Activated naive CD4-positive, alpha-beta T cell treated with anti-CD3 and anti-CD28 coated beads, Interleukin-2, amount 50 U/mL, for 72 hours (primary cell): ENCODE results near the gene PTPRG. TPM values are rescaled to one million over a fixed set of nuclear protein-coding genes. Genes with fewer than 3 reads are reported as not detected.

ENCODE experiments used
- ATAC-seq, 2 donors: fragments of 150-1000 bp; cut with Tn5 transposase; 2 replicates each; pipeline ENCODE4 v1.10.0; 2021; ENCODE audit warnings: mild to moderate bottlenecking in 2 of 2, moderate library complexity in 2 of 2
- DNase-seq, 2 donors: peaks; one replicate each; pipeline ENCODE4 v3.0.0; 2021 to 2022; ENCODE audit warnings: low spot score in 2 of 2
- H3K27ac Mint-ChIP-seq, 2 donors: one replicate each; pipeline ENCODE4 v1.8.0; 2022; ENCODE audit warnings: mild to moderate bottlenecking in 2 of 2, mixed read lengths in 2 of 2
- H3K36me3 Mint-ChIP-seq, 2 donors: one replicate each; pipeline ENCODE4 v1.8.0; 2022; ENCODE audit warnings: mixed read lengths in 2 of 2
- H3K9me3 Mint-ChIP-seq, 2 donors: one replicate each; pipeline ENCODE4 v1.8.0; 2022; ENCODE audit warnings: mixed read lengths in 2 of 2
- total RNA-seq, 2 donors: library from RNA; stranded (reverse); gene quantifications; one replicate each; pipeline ENCODE4 v1.2.3, GENCODE V29; 2022

The PTPRG gene
- total RNA-seq, 2 donors from 2014 or later: 0.11 to 0.45 TPM

DNA sequence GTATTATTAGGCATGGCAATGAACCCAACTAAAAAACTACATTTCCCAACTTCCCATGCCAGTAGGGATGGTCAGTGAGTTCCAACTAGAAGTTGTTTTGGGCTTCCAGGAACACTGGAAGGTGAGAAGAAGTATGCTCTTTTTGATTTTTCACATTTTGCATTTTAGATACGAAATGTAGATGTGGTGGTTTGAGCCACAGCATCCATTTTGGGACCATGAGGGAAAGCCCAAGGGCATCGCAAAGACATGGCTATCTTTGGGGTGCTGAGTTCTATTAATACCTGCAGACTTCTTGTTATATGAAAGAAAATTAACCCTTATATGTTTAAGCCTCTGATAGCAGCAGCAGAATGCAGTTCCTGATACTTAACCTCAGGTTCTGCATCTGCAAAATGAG lies 62.9 kb downstream of the PTPRG start:
- Mint-ChIP-seq H3K9me3 (peaks cover 0 to 3% of the 10 kb centered on the region in 2 donors), H3K36me3 (no peaks in the 10 kb centered on the region), H3K27ac (no peak overlapping the region)
- DNase-seq (no peak), ATAC-seq (no peak)

DNA sequence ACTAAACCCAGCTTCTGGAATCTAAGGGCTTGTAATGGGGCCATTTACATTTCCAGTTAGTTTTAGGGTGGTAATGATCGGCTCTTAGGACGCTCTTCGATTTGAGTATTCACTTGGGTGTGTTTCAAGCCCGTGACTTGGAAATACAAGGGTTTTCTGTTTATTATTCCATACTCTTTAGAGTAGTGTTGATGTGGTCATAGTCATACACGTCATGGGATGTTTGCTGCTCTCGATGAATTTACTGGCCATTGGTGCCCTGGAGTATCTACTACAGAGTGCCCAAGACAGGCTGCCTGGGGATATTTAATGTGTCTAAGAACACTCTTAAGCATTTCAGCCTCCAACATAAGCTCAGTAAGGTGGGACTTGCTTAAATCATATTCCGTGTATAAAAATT lies 64.1 kb downstream of the PTPRG start:
- no peak for ATAC-seq
- Mint-ChIP-seq H3K27ac (no peak overlapping the region), H3K9me3 (peaks cover 0 to 3% of the 10 kb centered on the region in 2 donors), H3K36me3 (no peaks in the 10 kb centered on the region)
- no peak for DNase-seq

DNA sequence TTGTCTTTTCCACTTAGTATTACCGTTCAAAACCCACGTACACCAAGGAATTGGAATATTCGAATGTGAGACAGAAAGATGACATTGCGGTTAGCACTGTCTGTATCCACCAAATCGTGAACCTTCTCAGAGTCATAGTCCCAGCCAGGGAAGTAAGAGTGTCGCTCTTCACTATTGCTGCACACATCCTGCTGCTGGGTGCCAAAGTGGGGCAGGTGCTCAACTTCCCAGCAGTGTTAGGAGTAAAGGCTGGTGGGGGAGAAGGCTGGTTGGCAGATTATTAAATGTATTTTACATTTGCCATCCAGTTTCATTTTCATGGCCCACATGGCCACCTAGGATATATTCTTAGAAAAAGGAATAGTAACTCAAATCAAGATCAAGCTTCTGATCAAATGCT lies 65.1 kb downstream of the PTPRG start:
- ATAC-seq (no peak), DNase-seq (no peak)
- H3K9me3 Mint-ChIP-seq: peaks cover 0 to 3% of the 10 kb centered on the region in 2 donors
- no peak overlapping the region for H3K27ac Mint-ChIP-seq
- no peaks in the 10 kb centered on the region for H3K36me3 Mint-ChIP-seq

DNA sequence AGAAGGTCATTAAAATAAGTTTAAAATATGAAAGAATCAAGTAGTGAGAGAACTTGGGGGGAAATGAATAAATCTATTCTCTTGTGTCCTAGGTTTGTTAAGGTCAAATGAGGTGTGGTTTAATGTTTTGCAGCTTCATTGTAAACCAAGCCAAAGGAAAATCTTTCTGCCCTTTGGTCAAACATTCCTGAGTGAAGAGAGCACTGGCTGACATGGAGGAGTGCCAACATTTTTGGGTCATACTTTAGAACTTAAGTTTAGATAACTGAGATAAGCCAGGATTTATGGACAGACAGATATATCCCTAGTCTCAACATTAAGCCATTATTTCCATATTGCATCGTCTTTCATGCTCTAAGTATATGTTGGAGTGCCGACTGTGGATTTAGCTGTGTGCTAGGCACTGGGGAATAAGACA lies 66.4 kb downstream of the PTPRG start:
- no peak overlapping the region for H3K27ac Mint-ChIP-seq
- no peak for ATAC-seq

DNA sequence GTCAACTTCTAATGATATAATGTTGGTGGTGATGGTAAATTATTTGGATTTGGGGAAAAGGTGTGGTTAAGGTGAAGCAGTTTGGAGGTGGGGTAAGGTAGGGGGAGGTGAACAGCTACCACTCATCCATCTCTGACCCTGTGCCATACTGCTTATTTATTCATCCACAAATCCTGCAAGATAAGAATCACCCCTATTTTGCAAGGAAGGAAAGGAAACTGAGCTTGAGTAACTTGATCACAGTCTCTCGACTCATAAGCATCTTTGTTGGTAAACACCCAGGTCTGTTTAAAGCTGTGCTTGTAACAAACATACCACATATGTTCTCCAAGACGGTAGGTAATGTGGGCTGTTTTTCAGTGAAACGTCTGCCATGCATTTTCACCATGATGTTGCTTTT lies 67.3 kb downstream of the PTPRG start:
- H3K36me3 Mint-ChIP-seq: no peaks in the 10 kb centered on the region
- DNase-seq (no peak), ATAC-seq (no peak)
- H3K27ac Mint-ChIP-seq: no peak overlapping the region
- peaks cover 3% of the 10 kb centered on the region in 2 donors for H3K9me3 Mint-ChIP-seq

More for the DNA sequence above, 66.4 kb downstream of the PTPRG start:
- DNase-seq: no peak
- Mint-ChIP-seq H3K36me3 (no peaks in the 10 kb centered on the region), H3K9me3 (peaks cover 0 to 3% of the 10 kb centered on the region in 2 donors)

DNA sequence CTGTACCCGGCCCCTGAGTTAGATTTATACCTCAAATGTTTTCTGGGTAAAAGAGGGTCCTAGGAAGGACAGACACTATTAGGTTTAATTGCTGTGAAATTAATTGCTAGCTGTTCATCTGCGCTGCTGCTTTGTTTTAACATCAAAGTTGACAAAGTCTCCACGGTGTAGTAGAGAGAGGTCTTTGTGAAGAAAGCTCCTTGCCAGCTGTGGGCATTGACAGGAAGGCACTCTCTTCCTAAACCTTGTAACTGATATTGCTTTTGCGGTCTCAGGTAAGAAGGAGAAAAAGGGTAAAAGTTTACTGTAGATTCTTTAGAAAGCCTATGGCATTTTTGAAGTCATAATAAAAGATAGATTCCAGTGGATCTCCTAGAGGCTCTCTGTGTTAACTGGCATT lies 68.1 kb downstream of the PTPRG start:
- ATAC-seq (no peak), DNase-seq (no peak)
- no peaks in the 10 kb centered on the region for H3K36me3 Mint-ChIP-seq
- peaks cover 3 to 4% of the 10 kb centered on the region in 2 donors for H3K9me3 Mint-ChIP-seq
- H3K27ac Mint-ChIP-seq: no peak overlapping the region

DNA sequence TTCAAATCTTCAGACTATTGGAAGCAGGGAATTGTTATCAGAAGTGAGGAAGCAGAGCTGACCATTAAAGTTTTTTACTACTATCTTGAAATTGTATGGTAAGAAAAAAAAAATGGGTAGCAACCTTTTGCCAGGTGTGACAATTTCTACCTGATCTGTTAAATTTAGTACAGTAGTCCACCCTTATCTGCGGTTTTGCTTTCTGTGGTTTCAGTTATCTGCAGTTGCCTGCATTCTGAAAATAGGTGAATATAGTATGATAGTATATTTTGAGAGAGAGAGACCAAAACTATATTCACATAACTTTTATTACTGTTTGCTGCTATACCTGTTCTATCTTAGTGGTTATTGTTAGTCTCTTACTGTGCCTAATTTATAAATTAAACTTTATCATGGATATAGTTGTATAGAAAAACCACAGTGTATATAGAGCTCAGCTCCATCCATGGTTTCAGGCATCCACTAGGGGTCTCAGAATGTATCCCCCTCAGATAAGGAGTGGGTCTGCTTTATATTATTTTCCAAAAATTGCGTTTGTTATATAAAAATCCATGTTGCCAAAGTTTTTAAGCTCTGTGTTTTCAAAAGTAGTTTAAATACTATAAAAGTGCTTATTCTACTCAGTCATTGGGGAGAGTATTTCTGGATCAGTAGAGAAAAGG lies 69.9 kb downstream of the PTPRG start:
- peaks cover 0 to 4% of the 10 kb centered on the region in 2 donors for H3K9me3 Mint-ChIP-seq
- no peak for ATAC-seq
- no peak for DNase-seq
- H3K27ac Mint-ChIP-seq: no peak overlapping the region
- H3K36me3 Mint-ChIP-seq: no peaks in the 10 kb centered on the region

DNA sequence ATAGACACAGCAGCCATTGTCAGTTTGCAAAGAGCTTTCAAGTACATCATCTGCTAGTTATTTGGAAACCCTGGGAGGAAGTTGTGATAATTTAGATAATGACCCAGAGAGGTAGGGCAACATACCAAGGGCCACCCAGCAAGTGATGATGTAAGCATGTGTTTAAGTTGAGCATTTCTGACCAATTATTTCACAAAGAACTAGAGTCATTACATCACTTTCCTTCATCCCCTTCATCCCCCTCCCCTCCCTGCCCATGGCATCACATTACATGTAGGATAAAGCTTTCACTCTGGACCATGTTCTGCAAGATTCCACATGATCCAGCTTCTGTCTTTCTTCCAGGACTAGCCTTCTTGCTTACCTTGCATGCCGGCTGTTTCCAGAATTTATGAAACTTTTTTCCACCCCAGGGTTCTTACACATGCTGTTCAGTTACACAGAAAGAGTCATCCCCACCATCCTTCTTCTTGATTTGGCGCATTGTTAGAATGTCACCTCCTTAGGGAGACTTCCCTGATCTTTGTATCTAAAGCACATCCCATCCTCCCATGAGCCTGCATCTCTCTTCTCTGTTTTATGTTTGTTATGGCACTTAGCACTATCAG lies 71.3 kb downstream of the PTPRG start:
- peaks cover 0 to 4% of the 10 kb centered on the region in 2 donors for H3K9me3 Mint-ChIP-seq
- ATAC-seq (no peak), DNase-seq (no peak)
- H3K36me3 Mint-ChIP-seq: no peaks in the 10 kb centered on the region
- H3K27ac Mint-ChIP-seq: no peak overlapping the region

DNA sequence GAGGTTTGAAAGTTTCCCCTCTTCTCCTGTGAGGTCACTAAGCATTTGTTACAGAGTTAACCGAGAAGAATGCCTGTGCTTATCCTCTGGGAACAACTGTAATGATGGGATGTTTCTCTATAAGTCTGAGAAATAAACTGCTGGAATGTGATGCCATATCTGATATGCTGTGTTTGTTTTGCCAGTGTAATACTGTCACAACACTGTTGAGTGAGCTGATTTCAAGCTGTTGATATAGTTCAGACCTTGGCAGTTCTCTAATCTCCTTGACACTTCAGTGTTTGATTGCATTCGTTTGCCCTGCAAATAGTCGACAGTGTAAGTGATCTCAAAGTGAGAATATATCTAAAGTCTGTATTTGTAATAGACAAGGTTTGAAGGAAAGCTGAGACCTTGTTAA lies 73.3 kb downstream of the PTPRG start:
- ATAC-seq: no peak
- Mint-ChIP-seq H3K36me3 (no peaks in the 10 kb centered on the region), H3K9me3 (peaks cover 0 to 4% of the 10 kb centered on the region in 2 donors), H3K27ac (no peak overlapping the region)
- DNase-seq: no peak

DNA sequence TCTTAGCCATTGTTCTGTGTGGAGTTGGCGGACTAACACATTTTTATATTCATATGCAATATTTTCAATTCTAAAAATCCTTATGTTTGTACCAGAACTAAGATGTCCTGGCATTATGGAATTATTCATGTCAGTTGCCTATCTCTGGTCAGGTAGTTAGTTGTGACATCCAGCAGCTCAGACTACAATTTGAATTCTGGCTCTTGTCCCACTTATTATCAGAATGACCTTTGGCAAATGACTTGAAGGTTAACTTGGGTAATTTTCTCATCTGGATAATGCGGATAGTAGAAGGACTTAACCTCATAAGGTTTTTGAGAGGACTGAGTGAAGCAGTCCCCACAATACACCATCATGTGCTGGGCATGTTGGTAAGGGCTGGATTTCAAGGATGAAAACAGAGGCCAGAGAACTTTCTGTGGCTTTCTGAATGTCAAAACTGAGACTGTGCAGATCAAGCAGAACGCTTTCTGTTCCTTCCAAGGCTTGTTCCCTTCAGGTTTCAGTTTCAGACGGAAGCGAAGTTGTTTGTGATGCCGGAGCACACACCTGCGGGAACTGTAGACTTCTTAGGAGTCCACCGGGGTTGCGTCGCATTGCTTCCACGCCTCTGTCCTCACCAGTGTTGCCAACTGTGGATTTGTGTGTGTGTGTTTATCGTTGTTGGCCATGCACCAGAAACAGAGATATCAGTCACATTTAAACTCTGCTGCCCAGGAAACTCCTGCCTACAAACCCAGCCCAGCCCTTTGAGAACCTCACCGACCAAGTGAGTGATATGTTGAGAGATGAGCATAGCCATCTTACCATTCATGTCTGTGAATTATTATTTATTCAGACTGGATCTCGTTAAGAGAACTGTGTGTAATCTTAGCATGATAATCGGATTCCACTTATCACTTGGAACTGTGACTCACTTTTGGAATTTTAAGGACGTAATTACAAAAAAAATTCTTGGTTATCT lies 76.0 kb downstream of the PTPRG start:
- no peak for DNase-seq
- no peaks in the 10 kb centered on the region for H3K36me3 Mint-ChIP-seq
- peaks cover 0 to 4% of the 10 kb centered on the region in 2 donors for H3K9me3 Mint-ChIP-seq
- H3K27ac Mint-ChIP-seq: no peak overlapping the region
- ATAC-seq: no peak

DNA sequence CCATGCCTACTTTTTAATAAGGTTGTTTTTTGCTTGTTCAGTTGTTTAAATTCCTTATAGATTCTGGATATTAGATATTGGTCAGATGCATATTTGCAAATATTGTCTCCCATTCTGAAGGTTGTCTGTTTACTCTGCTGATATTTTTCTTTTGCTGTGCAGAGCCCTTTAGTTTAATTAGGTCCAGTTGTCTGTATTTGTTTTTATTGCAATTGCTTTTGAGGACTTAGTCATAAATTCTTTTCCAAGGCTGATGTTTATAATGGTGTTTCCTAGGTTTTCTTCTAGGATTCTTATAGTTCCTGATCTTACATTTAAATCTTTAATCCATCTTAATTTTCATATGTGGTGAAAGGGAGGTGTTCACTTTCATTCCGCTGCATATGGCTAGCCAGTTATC lies 77.4 kb downstream of the PTPRG start:
- no peak for ATAC-seq
- no peak overlapping the region for H3K27ac Mint-ChIP-seq

DNA sequence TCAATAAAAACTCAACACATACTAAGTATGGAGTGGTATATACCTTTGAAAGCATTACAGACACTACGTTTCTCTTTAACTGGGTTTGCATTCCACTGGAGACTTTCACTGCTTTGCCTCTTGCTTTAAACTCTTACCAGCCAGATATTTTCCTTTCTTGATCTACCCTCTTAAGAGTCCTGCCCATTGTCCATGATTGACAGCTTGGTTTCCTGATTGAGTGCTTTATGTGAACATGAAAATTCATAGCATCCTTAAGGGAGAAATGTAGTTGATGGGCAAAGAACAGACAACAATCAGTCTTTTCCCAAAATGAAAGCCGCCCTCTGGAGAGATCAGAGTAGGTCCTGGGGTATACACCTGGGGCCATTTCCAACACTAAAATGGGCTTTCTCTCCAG lies 78.6 kb downstream of the PTPRG start:
- no peak overlapping the region for H3K27ac Mint-ChIP-seq
- no peak for DNase-seq
- H3K9me3 Mint-ChIP-seq: no peaks in the 10 kb centered on the region
- no peaks in the 10 kb centered on the region for H3K36me3 Mint-ChIP-seq
- no peak for ATAC-seq

More for the DNA sequence above, 77.4 kb downstream of the PTPRG start:
- DNase-seq: no peak
- peaks cover 0 to under 1% of the 10 kb centered on the region in 2 donors for H3K9me3 Mint-ChIP-seq
- no peaks in the 10 kb centered on the region for H3K36me3 Mint-ChIP-seq

DNA sequence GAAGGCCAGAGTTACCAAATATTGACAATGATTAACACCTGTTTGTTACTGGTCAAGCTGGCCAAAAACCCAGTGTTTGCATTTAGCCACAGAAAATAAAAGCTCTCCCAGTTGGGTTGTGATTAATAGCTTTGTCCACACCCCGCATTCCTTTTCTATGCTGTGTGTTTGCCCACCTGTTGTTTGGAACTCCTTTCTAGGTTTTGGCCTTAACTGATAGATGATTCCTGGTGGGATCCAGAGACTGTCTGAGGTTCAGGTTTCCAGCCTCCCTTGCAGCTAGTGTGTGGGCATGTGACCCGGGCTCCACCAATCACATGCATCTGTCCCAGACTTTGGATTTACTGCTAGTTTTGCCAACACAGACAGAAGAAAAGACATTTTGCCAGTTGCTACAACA lies 83.8 kb downstream of the PTPRG start:
- H3K27ac Mint-ChIP-seq: no peak overlapping the region
- peaks cover 0 to 3% of the 10 kb centered on the region in 2 donors for H3K9me3 Mint-ChIP-seq
- ATAC-seq (no peak), DNase-seq (no peak)
- no peaks in the 10 kb centered on the region for H3K36me3 Mint-ChIP-seq

DNA sequence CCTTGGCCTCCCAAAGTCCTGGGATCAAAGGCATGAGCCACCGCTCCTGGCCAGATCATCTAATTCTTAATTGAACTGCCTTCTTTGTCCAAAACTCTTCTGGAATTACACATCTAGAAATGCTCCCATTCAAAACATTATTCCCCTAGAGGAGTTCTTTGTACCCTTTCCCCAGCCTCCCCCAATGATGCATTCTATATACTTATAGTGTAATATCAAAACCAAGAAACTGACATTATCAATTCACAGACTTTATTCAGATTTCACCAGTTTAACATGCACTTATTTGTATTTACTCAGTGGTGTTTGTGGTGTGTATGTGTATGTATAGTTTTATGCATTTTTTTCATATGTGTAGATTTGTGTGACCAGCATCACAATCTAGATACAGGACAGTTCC lies 85.0 kb downstream of the PTPRG start:
- DNase-seq: no peak
- H3K27ac Mint-ChIP-seq: no peak overlapping the region
- H3K36me3 Mint-ChIP-seq: no peaks in the 10 kb centered on the region

DNA sequence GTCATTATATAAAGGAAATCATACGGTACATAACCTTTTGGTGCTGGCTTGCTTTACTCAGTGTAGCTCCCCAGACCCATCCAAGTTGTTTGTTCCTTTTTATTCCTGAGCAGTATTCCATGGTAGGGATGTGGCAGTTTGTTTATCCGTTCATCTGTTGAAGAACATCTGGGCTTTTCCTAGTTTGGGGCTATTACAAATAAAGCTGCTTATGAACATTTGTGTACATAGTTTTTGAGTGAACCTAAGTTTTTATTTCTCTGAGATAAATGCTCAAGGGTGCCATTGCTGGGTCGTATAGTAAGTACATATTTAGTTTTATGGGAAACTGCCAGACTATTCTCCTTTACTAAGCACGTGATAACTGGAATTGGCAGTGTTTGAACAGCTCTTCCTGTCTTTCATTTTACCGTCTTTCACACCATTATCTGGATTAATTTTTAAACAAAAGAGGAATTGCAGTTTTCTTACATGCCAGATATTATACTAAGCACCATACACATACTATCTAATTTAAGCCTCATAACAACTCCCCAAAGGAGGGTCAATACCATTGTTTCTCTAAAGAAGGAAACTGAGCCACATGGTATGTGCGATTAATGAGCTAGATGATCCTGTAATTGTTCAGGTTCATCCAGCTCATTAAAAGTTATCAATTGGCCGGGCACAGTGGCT lies 85.6 kb downstream of the PTPRG start:
- Mint-ChIP-seq H3K9me3 (peaks cover 0 to 3% of the 10 kb centered on the region in 2 donors), H3K36me3 (no peaks in the 10 kb centered on the region), H3K27ac (no peak overlapping the region)
- ATAC-seq (no peak), DNase-seq (no peak)

More for the DNA sequence above, 85.0 kb downstream of the PTPRG start:
- H3K9me3 Mint-ChIP-seq: peaks cover 0 to 3% of the 10 kb centered on the region in 2 donors
- ATAC-seq: no peak

DNA sequence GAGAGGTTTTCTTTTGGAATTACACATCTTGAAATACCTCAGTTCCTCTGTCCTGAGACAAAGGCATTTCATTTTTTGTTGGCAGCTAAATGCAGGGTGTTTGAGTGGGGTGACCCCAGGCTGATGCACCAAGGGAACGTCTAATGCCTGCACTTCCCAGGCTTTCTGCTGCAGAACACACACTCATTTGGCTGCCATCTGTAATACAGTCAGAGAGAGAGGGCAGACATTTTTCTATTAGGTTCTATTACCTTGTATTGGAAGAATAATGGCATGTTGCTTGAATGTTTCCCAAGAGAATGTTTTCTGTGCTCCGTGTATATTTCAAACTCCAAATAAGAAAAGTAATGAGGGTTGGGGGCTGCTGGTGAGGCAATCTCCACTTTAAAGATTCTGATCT lies 87.1 kb downstream of the PTPRG start:
- no peak for ATAC-seq
- H3K27ac Mint-ChIP-seq: no peak overlapping the region
- no peak for DNase-seq
- no peaks in the 10 kb centered on the region for H3K36me3 Mint-ChIP-seq
- H3K9me3 Mint-ChIP-seq: peaks cover 0 to 3% of the 10 kb centered on the region in 2 donors
